NB4 (cell line): Measurements from ENCODE around the gene MYL2.

Experiments used
- CTCF ChIP-seq: IDR thresholded peaks from one replicate; pipeline ENCODE4 v1.5.1; 2012; ENCODE audit warnings: low read depth, low read length
- MAX ChIP-seq: IDR thresholded peaks from 2 replicates; pipeline ENCODE4 v1.6.1; 2011; ENCODE audit warnings: low read depth, low read length
- POLR2A ChIP-seq: IDR thresholded peaks from 2 replicates; pipeline ENCODE4 v1.6.1; 2011; ENCODE audit warnings: mild to moderate bottlenecking; ENCODE audit not compliant: insufficient read length; ENCODE audit errors: extremely low read depth

- TF ChIP-seq POLR2A (no peak), CTCF (no peak), MAX (no peak)
These were observed 15.2 kb upstream of the MYL2 start for GRCh38 chr12:110935588-110935987.
